ENCODE measurements around the gene MTPN. TPM values are rescaled to one million over a fixed set of nuclear protein-coding genes. Genes with fewer than 3 reads are reported as not detected.

The MTPN gene
- total RNA-seq, 1 experiment from 2014 or later = 52.9 TPM

DNA sequence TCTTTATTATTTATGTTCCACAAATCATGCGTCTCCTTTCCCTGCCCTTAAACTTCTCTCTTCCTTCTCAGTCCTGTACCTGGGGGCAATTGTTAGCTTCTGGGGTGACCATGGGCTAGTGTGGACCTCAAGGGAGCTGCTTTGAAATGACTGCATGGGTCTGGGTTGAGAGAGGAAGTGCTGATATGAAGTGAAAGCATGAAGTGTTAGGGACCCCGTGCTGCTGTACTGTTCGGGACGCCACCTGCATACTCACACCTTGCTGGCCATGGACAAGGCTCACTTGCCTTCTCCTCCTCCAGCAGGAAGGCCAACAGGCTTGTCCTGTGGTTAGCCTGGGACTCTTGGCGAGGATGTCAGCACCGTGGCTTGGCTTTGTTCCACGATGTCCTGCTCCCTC, 56.7 kb downstream of the MTPN start:
- no peak for DNase-seq
- Histone ChIP-seq H3K36me3 (no peaks in the 10 kb centered on the region), H3K27me3 (no peaks in the 10 kb centered on the region)

DNA sequence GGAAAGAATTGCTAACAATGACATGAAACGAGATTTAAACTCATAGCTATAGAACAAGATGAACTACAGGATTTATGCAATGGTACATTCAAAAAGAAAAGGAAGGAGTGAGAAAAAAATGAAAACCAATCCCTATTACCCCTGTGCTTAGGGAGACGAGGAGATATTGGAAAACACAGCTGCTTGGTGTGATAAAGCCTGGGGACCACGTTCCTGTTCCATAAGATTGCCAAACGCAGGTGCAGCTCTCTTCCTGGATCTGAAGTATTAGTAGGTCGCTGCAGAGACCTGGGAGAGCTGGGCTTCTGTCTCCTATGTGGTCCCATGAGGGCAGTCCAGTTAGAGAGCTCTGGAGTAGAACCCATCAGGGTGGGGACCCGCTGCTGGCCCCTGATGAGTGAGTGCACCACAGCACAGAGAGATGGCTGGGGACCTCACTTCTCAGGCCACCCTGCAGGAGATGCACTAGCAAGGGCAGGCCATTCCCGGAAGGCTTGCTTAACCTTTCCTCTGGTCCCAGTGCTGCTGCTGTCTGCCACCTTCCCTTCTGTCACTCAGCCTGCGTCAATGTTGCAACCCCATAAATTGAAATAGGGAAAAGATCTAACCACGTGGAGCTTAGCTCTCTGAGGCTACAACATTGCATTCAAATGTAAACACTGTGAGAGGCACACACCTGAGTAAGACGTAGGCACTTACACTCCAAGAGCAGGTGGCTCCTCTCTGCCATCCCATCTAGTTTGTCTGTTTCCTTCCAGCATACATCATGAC, 57.9 kb downstream of the MTPN start:
- no peak for DNase-seq
- H3K36me3 ChIP-seq = no peaks in the 10 kb centered on the region
- H3K9me3 ChIP-seq = no peaks in the 10 kb centered on the region
- no peak overlapping the region for H3K4me3 ChIP-seq
- no peaks in the 10 kb centered on the region for H3K27me3 ChIP-seq

More for the DNA sequence above, 56.7 kb downstream of the MTPN start:
- Histone ChIP-seq H3K9me3 (no peaks in the 10 kb centered on the region), H3K4me3 (no peak overlapping the region)

- H3K36me3 ChIP-seq = no peaks in the 10 kb centered on the region
- no peaks in the 10 kb centered on the region for H3K9me3 ChIP-seq
- H3K27me3 ChIP-seq = no peaks in the 10 kb centered on the region
- H3K4me3 ChIP-seq = no peak overlapping the region
- DNase-seq = no peak
Observed at GRCh38 chr7:135918134-135918533, 59.0 kb downstream of the MTPN start.

- H3K9me3 ChIP-seq = no peaks in the 10 kb centered on the region
Observed at GRCh38 chr7:135917721-135918120, 59.4 kb downstream of the MTPN start.

GRCh38 chr7:135914346-135914745, 62.8 kb downstream of the MTPN start:
- Histone ChIP-seq H3K9me3 (no peaks in the 10 kb centered on the region), H3K27me3 (no peaks in the 10 kb centered on the region), H3K4me3 (no peak overlapping the region), H3K36me3 (no peaks in the 10 kb centered on the region)
- DNase-seq = no peak

More at GRCh38 chr7:135917721-135918120, 59.4 kb downstream of the MTPN start:
- Histone ChIP-seq H3K4me3 (no peak overlapping the region), H3K36me3 (no peaks in the 10 kb centered on the region), H3K27me3 (no peaks in the 10 kb centered on the region)
- DNase-seq = no peak

GRCh38 chr7:135913404-135913803, 63.8 kb downstream of the MTPN start:
- Histone ChIP-seq H3K36me3 (no peaks in the 10 kb centered on the region), H3K4me3 (no peak overlapping the region), H3K9me3 (no peaks in the 10 kb centered on the region), H3K27me3 (no peaks in the 10 kb centered on the region)
- no peak for DNase-seq

DNA sequence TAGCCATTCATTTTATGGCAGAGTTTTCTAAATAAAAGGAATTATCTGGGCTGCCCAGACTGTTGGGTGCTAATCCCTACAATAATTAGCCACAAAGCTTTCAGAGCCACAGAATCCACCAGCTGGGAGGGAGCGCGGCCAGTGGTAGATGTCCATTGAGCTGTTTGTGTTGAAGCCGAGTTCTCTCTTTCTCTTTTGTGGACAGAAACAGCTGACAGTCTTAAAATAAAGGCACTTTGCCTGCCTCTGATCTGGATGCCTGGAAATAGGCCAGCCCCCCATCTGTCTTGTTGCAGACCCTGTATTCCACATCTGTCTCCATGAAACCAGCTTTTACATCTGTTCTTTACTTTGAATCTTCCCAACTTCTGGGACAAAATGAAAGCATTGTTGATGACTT, 66.1 kb downstream of the MTPN start:
- Histone ChIP-seq H3K36me3 (no peaks in the 10 kb centered on the region), H3K4me3 (no peak overlapping the region), H3K9me3 (no peaks in the 10 kb centered on the region), H3K27me3 (no peaks in the 10 kb centered on the region)
- no peak for DNase-seq

GRCh38 chr7:135910393-135911036, 66.6 kb downstream of the MTPN start:
- Histone ChIP-seq H3K9me3 (no peaks in the 10 kb centered on the region), H3K36me3 (no peaks in the 10 kb centered on the region), H3K4me3 (no peak overlapping the region), H3K27me3 (no peaks in the 10 kb centered on the region)
- no peak for DNase-seq

GRCh38 chr7:135905858-135906257, 71.3 kb downstream of the MTPN start:
- no peak for DNase-seq
- Histone ChIP-seq H3K36me3 (no peaks in the 10 kb centered on the region), H3K4me3 (no peak overlapping the region), H3K9me3 (no peaks in the 10 kb centered on the region), H3K27me3 (no peaks in the 10 kb centered on the region)

DNA sequence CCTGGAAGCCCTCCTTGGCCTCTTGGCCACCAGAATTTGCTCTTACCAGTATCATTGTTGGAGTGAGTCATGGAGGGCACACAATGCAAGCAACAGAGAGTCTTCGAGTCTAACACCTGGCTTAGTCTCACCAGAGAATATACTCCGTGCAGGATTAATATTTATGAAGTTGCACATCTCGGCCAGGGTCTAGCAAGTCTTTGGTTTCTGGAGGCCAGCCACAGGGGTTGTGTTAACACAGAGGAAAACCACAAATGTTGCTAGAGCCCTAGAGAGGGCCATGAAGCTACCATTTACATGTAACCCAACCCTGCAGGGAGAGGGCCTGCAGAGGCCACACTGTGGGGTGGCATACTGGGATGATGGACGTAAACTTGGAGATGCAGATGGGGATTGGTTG, 71.8 kb downstream of the MTPN start:
- H3K36me3 ChIP-seq = no peaks in the 10 kb centered on the region
- no peaks in the 10 kb centered on the region for H3K27me3 ChIP-seq
- no peak for DNase-seq

DNA sequence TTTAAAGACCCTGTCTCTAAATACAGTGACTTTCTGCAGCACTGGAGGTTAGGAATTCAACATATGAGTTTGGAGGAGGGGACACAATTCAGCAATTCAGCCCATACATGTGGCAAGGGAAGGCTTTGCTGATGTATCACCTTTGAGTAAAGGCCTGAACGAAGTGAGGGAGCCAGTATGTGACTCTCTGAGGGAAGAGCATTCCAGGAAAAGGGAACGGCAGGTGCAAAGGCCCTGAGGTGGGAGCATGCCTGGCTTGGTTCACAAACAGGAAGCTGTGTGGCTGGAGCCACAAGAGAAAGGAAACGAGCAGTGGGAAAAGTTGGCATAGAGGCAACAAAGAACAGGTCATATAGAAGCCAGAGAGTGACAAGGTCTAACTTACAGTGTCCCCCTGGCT, 72.9 kb downstream of the MTPN start:
- Histone ChIP-seq H3K9me3 (no peaks in the 10 kb centered on the region), H3K4me3 (no peak overlapping the region), H3K36me3 (no peaks in the 10 kb centered on the region), H3K27me3 (no peaks in the 10 kb centered on the region)
- no peak for DNase-seq

More for the DNA sequence above, 71.8 kb downstream of the MTPN start:
- no peak overlapping the region for H3K4me3 ChIP-seq
- H3K9me3 ChIP-seq = no peaks in the 10 kb centered on the region

DNA sequence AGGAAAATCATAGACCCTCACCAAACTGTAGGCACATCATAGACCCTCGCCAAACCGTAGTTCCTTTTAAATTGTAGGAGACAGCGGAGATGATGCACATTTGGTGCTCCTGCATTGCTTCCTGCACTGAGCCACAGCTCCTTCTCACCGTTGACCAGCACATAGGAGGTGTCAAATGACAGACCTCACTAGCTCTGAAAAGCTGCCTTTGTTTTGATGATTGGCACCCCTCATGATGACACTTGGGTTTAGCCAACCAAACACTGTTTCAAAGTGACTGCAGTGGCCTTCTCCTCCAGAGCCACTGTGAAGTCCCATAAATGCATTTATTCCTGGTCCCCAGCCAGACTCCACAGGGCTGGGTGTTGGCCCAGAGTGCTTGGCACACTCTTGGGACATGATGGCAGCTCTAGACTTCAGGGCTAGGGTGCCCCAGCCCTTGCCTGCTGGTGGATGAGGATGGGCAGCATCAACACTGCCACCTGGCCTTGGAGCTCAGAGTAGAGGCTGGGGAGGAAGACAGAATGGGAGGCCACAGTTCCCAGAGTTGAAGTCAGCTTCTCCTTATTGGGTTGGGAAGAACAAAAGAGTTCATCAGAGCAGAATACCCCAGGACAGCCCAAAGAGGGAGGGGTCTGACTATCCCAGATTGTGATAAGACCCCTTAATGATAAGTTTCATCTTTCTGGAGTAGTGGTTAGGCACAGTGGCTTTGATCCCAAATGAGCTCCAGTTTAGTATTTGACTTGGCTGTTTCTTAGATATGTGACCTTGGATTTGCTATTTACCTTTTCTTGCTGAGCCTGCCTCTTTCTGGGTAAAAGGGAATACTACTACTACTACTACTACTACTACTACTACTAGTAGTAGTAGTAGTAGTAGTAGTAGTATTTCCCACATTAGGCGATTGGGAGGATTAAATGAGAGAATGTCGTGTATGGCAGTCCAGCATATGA, 75.3 kb downstream of the MTPN start:
- Histone ChIP-seq H3K9me3 (no peaks in the 10 kb centered on the region), H3K4me3 (no peak overlapping the region), H3K36me3 (no peaks in the 10 kb centered on the region), H3K27me3 (no peaks in the 10 kb centered on the region)
- DNase-seq = no peak

DNA sequence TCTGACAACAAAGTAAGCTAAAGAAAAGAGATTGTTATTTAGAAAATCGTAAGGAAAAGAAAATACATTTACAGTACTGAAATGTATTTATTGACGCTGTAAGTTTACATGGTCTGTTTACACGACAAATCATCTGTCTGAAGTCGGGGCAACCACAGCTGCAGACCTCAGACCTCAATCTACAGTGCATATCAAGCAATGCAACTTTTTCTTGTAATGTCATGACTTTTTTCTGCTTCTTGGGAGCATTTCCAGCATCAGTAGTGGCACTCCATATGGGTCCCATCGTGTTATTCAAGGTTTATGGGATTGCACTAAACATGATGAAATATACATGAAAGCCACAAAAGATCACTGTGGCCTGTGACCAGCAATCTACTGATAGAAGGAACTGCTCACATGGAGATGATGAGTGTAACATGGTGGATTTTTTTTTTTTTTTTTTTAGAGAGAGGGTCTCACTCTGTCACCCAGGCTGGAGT, 77.1 kb downstream of the MTPN start:
- Histone ChIP-seq H3K27me3 (no peaks in the 10 kb centered on the region), H3K9me3 (no peaks in the 10 kb centered on the region), H3K36me3 (no peaks in the 10 kb centered on the region), H3K4me3 (no peak overlapping the region)
- DNase-seq = no peak

DNA sequence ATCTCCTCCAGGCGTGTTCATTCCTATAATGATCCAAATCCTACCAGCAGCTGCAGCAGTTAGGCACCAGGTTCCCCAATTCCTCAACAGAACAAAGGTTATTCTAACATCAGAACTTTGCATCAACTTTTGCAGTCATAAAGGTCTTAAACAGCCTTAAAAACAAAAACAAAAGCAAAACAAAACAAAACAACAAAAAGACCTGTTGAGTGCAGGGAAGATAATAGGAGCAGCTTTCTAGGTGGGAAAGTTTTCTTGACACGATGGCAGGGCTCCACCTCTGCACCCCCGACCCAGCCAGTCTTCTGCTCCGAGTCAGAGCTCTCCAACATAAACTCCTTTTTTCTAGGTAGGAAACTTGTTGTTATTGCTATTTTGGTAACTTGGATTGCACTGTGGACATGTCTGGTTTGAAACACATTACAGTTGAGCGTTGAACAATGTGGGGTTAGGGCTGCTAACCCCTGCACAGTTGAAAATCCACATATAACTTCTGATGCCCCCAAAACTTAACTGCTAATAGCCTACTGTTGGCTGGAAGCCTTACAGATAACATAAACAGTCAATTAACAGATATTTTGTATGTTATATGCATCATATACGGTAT, 77.6 kb downstream of the MTPN start:
- DNase-seq = no peak
- Histone ChIP-seq H3K9me3 (no peaks in the 10 kb centered on the region), H3K27me3 (no peaks in the 10 kb centered on the region), H3K4me3 (no peak overlapping the region), H3K36me3 (no peaks in the 10 kb centered on the region)

GRCh38 chr7:135898226-135898625, 78.9 kb downstream of the MTPN start:
- Histone ChIP-seq H3K36me3 (no peaks in the 10 kb centered on the region), H3K27me3 (no peaks in the 10 kb centered on the region), H3K9me3 (no peaks in the 10 kb centered on the region), H3K4me3 (no peak overlapping the region)
- no peak for DNase-seq

DNA sequence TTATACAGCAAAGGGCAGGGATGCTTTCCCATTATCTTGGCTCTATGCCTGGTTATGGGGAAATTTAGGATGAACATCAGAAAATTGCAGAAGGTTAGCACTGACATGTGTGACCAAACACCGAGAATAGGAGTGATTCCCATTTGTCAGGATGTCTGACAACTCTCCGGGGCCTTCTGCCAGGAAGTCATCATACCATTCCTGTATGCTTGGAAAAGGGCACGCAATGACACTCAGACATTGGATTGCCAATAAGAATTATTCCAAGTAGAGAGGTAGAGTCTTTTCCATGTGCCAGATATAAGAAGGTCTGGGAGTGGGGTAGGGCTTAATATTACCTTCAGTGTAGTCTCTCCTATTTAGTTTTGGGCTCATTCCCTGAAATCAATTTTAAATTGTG, 82.3 kb downstream of the MTPN start:
- Histone ChIP-seq H3K9me3 (no peaks in the 10 kb centered on the region), H3K4me3 (no peak overlapping the region), H3K36me3 (no peaks in the 10 kb centered on the region), H3K27me3 (no peaks in the 10 kb centered on the region)
- no peak for DNase-seq

DNA sequence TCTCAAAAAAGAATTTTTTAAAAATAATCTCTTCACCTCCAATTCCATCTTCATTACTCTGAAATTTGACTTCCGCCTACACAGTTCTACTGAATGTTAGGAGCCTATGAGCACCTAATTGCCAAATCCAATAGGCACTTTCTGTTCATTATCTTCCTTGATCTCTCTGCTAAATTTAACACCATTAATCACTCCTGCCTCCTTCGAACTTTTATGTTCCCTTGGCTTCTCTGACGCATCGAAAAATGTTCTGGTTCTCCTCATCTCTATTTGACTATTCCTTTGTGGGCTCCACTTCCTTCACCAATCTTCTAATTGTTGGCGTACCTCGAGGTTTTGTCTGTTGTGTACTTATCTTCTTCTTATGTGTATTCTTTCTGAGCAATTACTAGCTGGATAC, 87.3 kb downstream of the MTPN start:
- DNase-seq = no peak
- H3K4me3 ChIP-seq = no peak overlapping the region
- H3K9me3 ChIP-seq = no peaks in the 10 kb centered on the region

More for the DNA sequence above, 87.3 kb downstream of the MTPN start:
- Histone ChIP-seq H3K36me3 (no peaks in the 10 kb centered on the region), H3K27me3 (no peaks in the 10 kb centered on the region)

Data from MG63 (cell line).